ENCODE measurements around the gene LRFN2. TPM values are rescaled to one million over a fixed set of nuclear protein-coding genes. Genes with fewer than 3 reads are reported as not detected.
A peak's percentile ranks its signal among the peaks of the same experiment; 100 is the strongest.

The LRFN2 gene
- polyA plus RNA-seq, 3 donors: not detected

DNA sequence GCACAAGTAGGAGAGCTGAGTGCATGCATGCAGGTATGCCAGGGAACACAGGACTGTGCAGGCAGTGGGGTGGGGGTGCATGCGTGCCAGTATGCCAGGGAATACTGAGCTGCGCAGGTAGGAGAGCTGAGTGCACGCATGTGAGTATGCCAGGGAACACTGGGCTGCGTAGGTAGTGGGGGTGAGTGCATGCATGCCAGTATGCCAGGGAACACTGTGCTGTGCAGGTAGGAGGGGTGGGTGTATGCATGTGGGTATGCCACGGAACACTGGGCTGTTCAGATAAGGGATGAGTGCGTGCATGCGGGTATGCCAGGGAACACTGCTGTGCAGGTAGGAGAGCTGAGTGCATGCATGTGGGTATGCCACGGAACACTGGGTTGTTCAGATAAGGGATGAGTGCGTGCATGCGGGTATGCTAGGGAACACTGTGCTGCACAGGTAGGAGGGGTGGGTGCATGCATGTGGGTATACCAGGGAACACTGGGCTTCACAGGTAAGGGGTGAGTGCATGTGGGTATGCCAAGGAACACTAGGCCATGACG is 77.4 kb downstream of the LRFN2 start:
- Mint-ChIP-seq H3K36me3 (no peaks in the 10 kb centered on the region), H3K27me3 (ENCODE audit: low read depth in 3 of 3) (peaks cover 1 to 6% (median 2%) of the 10 kb centered on the region in 3 donors), H3K27ac (no peak overlapping the region), H3K4me1 (peaks cover 44% of the 10 kb centered on the region), H3K9me3 (no peaks in the 10 kb centered on the region), H3K4me3 (no peak overlapping the region)
- no peak overlapping the region for H3K4me2 ChIP-seq (replicated peaks; ENCODE audit: extremely low read depth, low read length, poor library complexity, severe bottlenecking)
- no peak overlapping the region for H2AFZ ChIP-seq (ENCODE audit: insufficient read depth, low read depth, low read length, poor library complexity, severe bottlenecking)
- H3K4me1 ChIP-seq (ENCODE audit: control insufficient read depth in 1 of 2, insufficient read depth in 2 of 2, low read length in 2 of 2): peaks cover 38 to 49% of the 10 kb centered on the region in 2 donors
- H3K9me3 ChIP-seq (replicated peaks in 1 of 2; ENCODE audit: control insufficient read depth in 1 of 2, insufficient read depth in 1 of 2, low read length in 2 of 2): no peaks in the 10 kb centered on the region
- no peaks in the 10 kb centered on the region for H3K79me2 ChIP-seq (ENCODE audit: insufficient read depth, low read length)
- no peaks in the 10 kb centered on the region for H3K27me3 ChIP-seq (ENCODE audit: control insufficient read depth in 2 of 2, insufficient read depth in 2 of 2, low read length in 2 of 2)
- no peak overlapping the region for H3K27ac ChIP-seq (ENCODE audit: low read depth in 1 of 2, low read length in 2 of 2)
- no peak overlapping the region for H3K4me3 ChIP-seq (replicated peaks in 1 of 3; ENCODE audit: low read depth in 2 of 3, low read length in 3 of 3)
- intact Hi-C loops (cut with micrococcal nuclease): no loop called here
- H3K9ac ChIP-seq (ENCODE audit: insufficient read depth, low read length, poor library complexity, severe bottlenecking): no peak overlapping the region
- no peak for TF ChIP-seq CTCF (IDR thresholded peaks at IDR 0.05)
- no peaks in the 10 kb centered on the region for H3K36me3 ChIP-seq (replicated peaks in 1 of 2; ENCODE audit: control insufficient read depth in 1 of 2, insufficient read depth in 2 of 2, low read length in 2 of 2)
- 88% methylated on average over 10 of the region's 11 CpGs for WGBS (ENCODE audit: insufficient coverage)
- no peak for DNase-seq
- H4K20me1 ChIP-seq (ENCODE audit: insufficient read depth, low read length): no peaks in the 10 kb centered on the region

- H3K36me3 ChIP-seq (replicated peaks in 1 of 2; ENCODE audit: control insufficient read depth in 1 of 2, insufficient read depth in 2 of 2, low read length in 2 of 2): no peaks in the 10 kb centered on the region
- intact Hi-C loops (cut with micrococcal nuclease): no loop called here
- Mint-ChIP-seq H3K4me1 (peaks cover 51% of the 10 kb centered on the region), H3K27me3 (ENCODE audit: low read depth in 3 of 3) (peaks cover 1 to 6% (median 2%) of the 10 kb centered on the region in 3 donors), H3K9me3 (peaks cover 0 to 1% (median 0%) of the 10 kb centered on the region in 7 donors), H3K36me3 (no peaks in the 10 kb centered on the region), H3K4me3 (peak overlapping the region in 1 of 2 donors; percentile 52), H3K27ac (peak overlapping the region in 4 of 7 donors; percentile 1 to 74 (median 42))
- WGBS (ENCODE audit: insufficient coverage): 40% methylated on average over 1 of the region's 1 CpG
- no peak overlapping the region for H2AFZ ChIP-seq (ENCODE audit: insufficient read depth, low read depth, low read length, poor library complexity, severe bottlenecking)
- DNase-seq: peak; percentile 13 to 31 (median 18)
- H3K4me2 ChIP-seq (replicated peaks; ENCODE audit: extremely low read depth, low read length, poor library complexity, severe bottlenecking): peak overlapping the region; percentile 27
- no peak for TF ChIP-seq CTCF (IDR thresholded peaks at IDR 0.05)
- no peaks in the 10 kb centered on the region for H3K79me2 ChIP-seq (ENCODE audit: insufficient read depth, low read length)
- no peaks in the 10 kb centered on the region for H4K20me1 ChIP-seq (ENCODE audit: insufficient read depth, low read length)
- H3K27me3 ChIP-seq (ENCODE audit: control insufficient read depth in 2 of 2, insufficient read depth in 2 of 2, low read length in 2 of 2): no peaks in the 10 kb centered on the region
- no peak overlapping the region for H3K27ac ChIP-seq (ENCODE audit: low read depth in 1 of 2, low read length in 2 of 2)
- H3K9ac ChIP-seq (ENCODE audit: insufficient read depth, low read length, poor library complexity, severe bottlenecking): no peak overlapping the region
- H3K4me3 ChIP-seq (replicated peaks in 1 of 3; ENCODE audit: low read depth in 2 of 3, low read length in 3 of 3): no peak overlapping the region
- no peaks in the 10 kb centered on the region for H3K9me3 ChIP-seq (replicated peaks in 1 of 2; ENCODE audit: control insufficient read depth in 1 of 2, insufficient read depth in 1 of 2, low read length in 2 of 2)
- peaks cover 45 to 56% of the 10 kb centered on the region in 2 donors for H3K4me1 ChIP-seq (ENCODE audit: control insufficient read depth in 1 of 2, insufficient read depth in 2 of 2, low read length in 2 of 2)
Measured at GRCh38 chr6:40509086-40509485, 78.1 kb downstream of the LRFN2 start.

Measured in CD14-positive monocyte (primary cell).